Heart left ventricle (tissue), 16 donors: ENCODE measurements around the gene STH. TPM values are rescaled to one million over a fixed set of nuclear protein-coding genes. Genes with fewer than 3 reads are reported as not detected.

ENCODE experiments used
- ATAC-seq, 4 donors: fragments of 200-7000 bp; cut with Tn5 transposase; one replicate each; pipeline ENCODE4 v1.9.1; 2020 to 2022; ENCODE audit warnings: moderate library complexity in 4 of 4, mild to moderate bottlenecking in 3 of 4, moderate number of reproducible peaks in 1 of 4
- DNase-seq, 5 donors: peaks; one replicate each; pipeline ENCODE4 v3.0.0-alpha.2; 2020
- H3K27ac ChIP-seq, 12 donors: fragments of 200-600 bp; sonication (generic) in 4 of 12; one replicate each; pipeline versions ENCODE4 v1.5.0 to v1.8.0; 2016 to 2022; ENCODE audit warnings: mild to moderate bottlenecking in 2 of 12
- H3K27me3 ChIP-seq, 9 donors: fragments of 200-600 bp; sonication (generic) in 2 of 9; one replicate each; pipeline versions ENCODE4 v1.5.1 to v1.8.0; 2016 to 2022; ENCODE audit warnings: mild to moderate bottlenecking in 3 of 9
- H3K36me3 ChIP-seq, 9 donors: fragments of 200-600 bp; sonication (generic) in 2 of 9; one replicate each; pipeline versions ENCODE4 v1.5.0 to v1.8.0; 2018 to 2022; ENCODE audit warnings: mild to moderate bottlenecking in 2 of 9
- H3K4me1 ChIP-seq, 12 donors: fragments of 200-600 bp; sonication (generic) in 4 of 12; one replicate each; pipeline versions ENCODE4 v1.5.0 to v1.8.0; 2016 to 2022; ENCODE audit warnings: mild to moderate bottlenecking in 3 of 12
- H3K4me3 ChIP-seq, 12 donors: fragments of 200-600 bp; sonication (generic) in 4 of 12; one replicate each; pipeline versions ENCODE4 v1.5.0 to v1.8.0; 2017 to 2022; ENCODE audit warnings: mild to moderate bottlenecking in 9 of 12, moderate library complexity in 4 of 12
- H3K9me3 ChIP-seq, 12 donors: fragments of 200-600 bp; sonication (generic) in 4 of 12; one replicate each; pipeline versions ENCODE4 v1.5.0 to v1.8.0; 2016 to 2022; ENCODE audit warnings: mild to moderate bottlenecking in 1 of 12
- CTCF ChIP-seq, 12 donors: fragments of 200-600 bp; sonication (generic) in 4 of 12; IDR thresholded peaks; one replicate each; pipeline versions ENCODE4 v1.5.0 to v1.8.0; 2018 to 2022; ENCODE audit warnings: antibody characterized with exemption in 12 of 12, mild to moderate bottlenecking in 5 of 12
- POLR2A ChIP-seq, 2 donors: fragments of 450-650 bp; IDR thresholded peaks; one replicate each; pipeline ENCODE4 v1.6.1; 2017; ENCODE audit warnings: antibody characterized with exemption in 2 of 2, mild to moderate bottlenecking in 2 of 2, moderate library complexity in 2 of 2
- WGBS, 4 donors: extraction: QIAGEN DNeasy Blood & Tissue Kit in 2 of 4; methylation state at CpG; one replicate each; pipeline versions ENCODE4 v1.1.5 to v1.1.7; 2013 to 2018; 5-methylcytosine and 5-hydroxymethylcytosine counted together
- intact Hi-C, 10 donors: fragments of 100-400 bp; cut with DNase I; formaldehyde crosslinking; loops; one replicate each; pipeline versions ENCODE4 v1.11.1 to v1.14.2; 2022
- polyA plus RNA-seq, 2 donors: library from polyadenylated mRNA; stranded (reverse); fragments of 200-250 nt; gene quantifications; one replicate each; pipeline ENCODE4 v1.2.3, GENCODE V29; 2013
- total RNA-seq, 9 donors: library from RNA; depleted of rRNA in 2 of 9; stranded (reverse); fragments of >200 nt in 2 of 9; fragmentation: NEBNext Ultra II Directional in 3 of 9; extraction: Animal tissue kit (Norgen Biotek cat#: 25700) in 3 of 9; gene quantifications; one replicate each; pipeline versions ENCODE4 v1.1.0 to v1.2.4, GENCODE V29; 2016 to 2023
- donor health status: ischemic (EF 13 %, LVEDD 7.1; RV severe dilation, severe dysfunction).
- donor health status: healthy with polysubstance abuse.
- donor health status: DM: no; HTN: yes; CAD: no.
- donor health status: DM: no; HTN: no; CAD: no.
- donor health status: ischemic (EF 25% LVEDD 6.9; RV normal size, moderate dysfunction).
- donor health status: ischemic (EF 25% LVEDD 5.7; RV mildly dilated, moderate dysfunction).
- donor health status: healthy.
- donor health status: DM: yes; HTN: yes; CAD: no.
- donor health status: ischemic (EF 35%, LVEDD 5.7; RV mildly dilated, moderate dysfunction).
- donor health status: nonischemic (EF 11% LVEDD 7.7; RV severe dilation, severe dysfunction).
- donor health status: DM: yes; HTN: yes; CAD: no.
- donor health status: PGD.
- donor health status: ischemic (EF 29% LVEDD 5.4; RV normal size, mild dysfunction).
- donor health status: nonischemic (EF 23%, LVEDD 6.1; RV moderate dilation, normal function).

The STH gene
- total and polyA plus RNA-seq, 11 donors: 0.56 to 1.6 TPM; not detected in 9

- H3K27ac ChIP-seq: no peak overlapping the region
- H3K9me3 ChIP-seq: no peaks in the 10 kb centered on the region
- DNase-seq (no peak), ATAC-seq (no peak)
- intact Hi-C loops: loop anchor here in 1 of 10 donors (10.0 kb wide), 1 partner anchor 56 kb away; no protein-coding TSS in a partner anchor
- no peaks in the 10 kb centered on the region for H3K4me1 ChIP-seq
- no peaks in the 10 kb centered on the region for H3K27me3 ChIP-seq
- no peak overlapping the region for H3K4me3 ChIP-seq
- 53 to 66% (median 59%) methylated on average over 2 of the region's 2 CpGs for WGBS, 4 donors
- no peak for TF ChIP-seq CTCF (IDR thresholded peaks at IDR 0.05)
- no peak for TF ChIP-seq POLR2A (IDR thresholded peaks at IDR 0.05)
- peaks cover 0 to 10% (median 0%) of the 10 kb centered on the region in 9 donors for H3K36me3 ChIP-seq
Observed at GRCh38 chr17:45979137-45979536, 19.9 kb upstream of the STH start.

DNA sequence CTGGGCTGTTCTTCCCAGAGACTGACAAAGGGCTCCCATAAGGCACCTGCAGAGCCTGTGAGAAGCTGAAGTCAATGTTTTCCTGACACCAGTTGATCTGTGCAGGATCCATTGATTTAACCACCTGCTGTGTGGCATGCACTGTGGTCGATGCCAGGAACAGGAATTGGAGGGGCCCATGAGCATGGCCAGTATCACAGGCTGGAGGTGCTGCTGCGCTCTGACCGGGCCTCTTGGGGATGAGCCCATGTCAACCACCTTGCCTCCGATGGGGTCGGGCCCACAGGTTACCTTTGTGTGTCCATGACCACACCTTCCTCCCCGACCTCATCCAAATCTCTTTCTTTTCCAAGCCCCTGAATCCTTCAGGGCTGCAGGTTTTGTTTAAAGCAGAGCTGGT, 18.2 kb upstream of the STH start:
- Histone ChIP-seq H3K9me3 (no peaks in the 10 kb centered on the region), H3K36me3 (peaks cover 0 to 10% (median 0%) of the 10 kb centered on the region in 9 donors), H3K27ac (no peak overlapping the region), H3K4me3 (no peak overlapping the region), H3K4me1 (no peaks in the 10 kb centered on the region), H3K27me3 (no peaks in the 10 kb centered on the region)
- TF ChIP-seq CTCF (IDR thresholded peaks at IDR 0.05): no peak
- TF ChIP-seq POLR2A (IDR thresholded peaks at IDR 0.05): no peak
- intact Hi-C loops: no loop called here
- DNase-seq (peak in 1 of 5 donors; percentile 10), ATAC-seq (no peak)
- 83 to 96% (median 86%) methylated on average over 5 to 6 of the region's 6 CpGs for WGBS, 4 donors

DNA sequence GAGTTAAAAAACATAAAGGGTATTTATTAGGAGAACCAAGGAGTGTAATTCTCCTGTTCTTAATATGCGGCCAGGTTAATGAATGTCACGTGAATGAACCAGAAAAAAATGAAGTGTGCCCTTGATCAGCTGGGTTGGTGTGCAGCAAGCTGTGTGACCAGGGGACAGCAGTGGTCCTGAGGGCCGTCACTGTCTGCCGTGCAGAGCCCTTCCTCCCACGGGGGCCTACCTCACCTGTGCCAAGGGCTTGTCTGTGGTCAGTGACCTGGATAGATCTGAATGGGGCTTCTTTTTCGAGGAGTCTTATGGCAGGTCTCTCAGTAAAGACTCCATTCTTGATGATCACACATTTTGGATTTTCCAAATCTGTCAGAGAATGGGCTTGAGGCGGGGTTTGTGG, 17.7 kb upstream of the STH start:
- no peaks in the 10 kb centered on the region for H3K27me3 ChIP-seq
- TF ChIP-seq CTCF (IDR thresholded peaks at IDR 0.05): no peak
- no peak for TF ChIP-seq POLR2A (IDR thresholded peaks at IDR 0.05)
- H3K9me3 ChIP-seq: no peaks in the 10 kb centered on the region
- no peak overlapping the region for H3K4me3 ChIP-seq
- WGBS, 4 donors: 79 to 86% (median 82%) methylated on average over 7 of the region's 7 CpGs
- no peaks in the 10 kb centered on the region for H3K4me1 ChIP-seq
- intact Hi-C loops: no loop called here
- DNase-seq (no peak), ATAC-seq (no peak)
- H3K27ac ChIP-seq: no peak overlapping the region
- H3K36me3 ChIP-seq: peaks cover 0 to 10% (median 0%) of the 10 kb centered on the region in 9 donors

DNA sequence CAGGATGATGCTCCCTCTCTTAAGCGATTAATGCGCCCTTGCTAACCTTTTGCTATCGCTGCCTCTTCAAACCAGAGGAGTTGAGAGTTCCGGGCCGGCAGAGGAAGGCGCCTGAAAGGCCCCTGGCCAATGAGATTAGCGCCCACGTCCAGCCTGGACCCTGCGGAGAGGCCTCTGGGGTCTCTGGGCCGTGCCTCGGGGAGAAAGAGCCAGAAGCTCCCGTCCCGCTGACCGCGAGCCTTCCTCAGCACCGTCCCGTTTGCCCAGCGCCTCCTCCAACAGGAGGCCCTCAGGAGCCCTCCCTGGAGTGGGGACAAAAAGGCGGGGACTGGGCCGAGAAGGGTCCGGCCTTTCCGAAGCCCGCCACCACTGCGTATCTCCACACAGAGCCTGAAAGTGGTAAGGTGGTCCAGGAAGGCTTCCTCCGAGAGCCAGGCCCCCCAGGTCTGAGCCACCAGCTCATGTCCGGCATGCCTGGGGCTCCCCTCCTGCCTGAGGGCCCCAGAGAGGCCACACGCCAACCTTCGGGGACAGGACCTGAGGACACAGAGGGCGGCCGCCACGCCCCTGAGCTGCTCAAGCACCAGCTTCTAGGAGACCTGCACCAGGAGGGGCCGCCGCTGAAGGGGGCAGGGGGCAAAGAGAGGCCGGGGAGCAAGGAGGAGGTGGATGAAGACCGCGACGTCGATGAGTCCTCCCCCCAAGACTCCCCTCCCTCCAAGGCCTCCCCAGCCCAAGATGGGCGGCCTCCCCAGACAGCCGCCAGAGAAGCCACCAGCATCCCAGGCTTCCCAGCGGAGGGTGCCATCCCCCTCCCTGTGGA, 16.0 kb upstream of the STH start:
- DNase-seq: peak in 1 of 5 donors; percentile 18
- H3K9me3 ChIP-seq: no peaks in the 10 kb centered on the region
- no peak overlapping the region for H3K4me3 ChIP-seq
- peaks cover 0 to 10% (median 0%) of the 10 kb centered on the region in 9 donors for H3K36me3 ChIP-seq
- no peaks in the 10 kb centered on the region for H3K27me3 ChIP-seq
- TF ChIP-seq POLR2A (IDR thresholded peaks at IDR 0.05) (no peak), CTCF (IDR thresholded peaks at IDR 0.05) (no peak)
- H3K27ac ChIP-seq: no peak overlapping the region
- WGBS, 4 donors: 89 to 94% (median 90%) methylated on average over 35 to 41 of the region's 41 CpGs
- ATAC-seq: no peak
- no peaks in the 10 kb centered on the region for H3K4me1 ChIP-seq
- intact Hi-C loops: no loop called here
